ENCODE results near the gene NTNG1. TPM values are rescaled to one million over a fixed set of nuclear protein-coding genes. Genes with fewer than 3 reads are reported as not detected.

The NTNG1 gene
- total and polyA plus RNA-seq, 9 donors = 10.9 to 21.3 (median 13.8) TPM

DNA sequence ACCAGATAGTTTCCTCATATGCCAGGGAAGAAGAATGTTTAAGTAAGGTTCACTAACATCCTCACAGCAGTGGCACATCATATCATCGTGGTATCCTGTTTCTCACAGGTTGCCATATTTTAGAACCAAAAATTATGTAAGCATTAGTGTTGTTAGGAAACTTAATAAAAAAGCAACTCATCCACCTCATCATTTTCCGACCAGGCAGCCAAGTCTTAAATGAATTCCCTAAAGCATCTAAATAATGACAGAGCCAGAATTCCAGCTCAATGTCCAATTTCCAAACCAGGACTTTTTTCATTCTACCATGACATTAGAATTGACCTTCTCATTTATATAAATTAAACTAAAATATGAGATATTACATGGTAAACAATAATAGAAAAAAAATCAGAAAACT is 272.7 kb downstream of the NTNG1 start:
- no CpG with 5 or more reads among the region's 2 CpGs for WGBS (ENCODE audit: insufficient coverage)
- peak; percentile 86 for DNase-seq
- H3K36me3 ChIP-seq (ENCODE audit: control insufficient read depth, insufficient read depth, low read length) = no peaks in the 10 kb centered on the region
- H3K27ac ChIP-seq (ENCODE audit: low read length) = peak overlapping the region; percentile 42
- no peaks in the 10 kb centered on the region for H3K4me1 ChIP-seq (ENCODE audit: control insufficient read depth, insufficient read depth, low read length)
- H3K4me3 ChIP-seq (ENCODE audit: low read length) = no peak overlapping the region
- no peaks in the 10 kb centered on the region for H3K9me3 ChIP-seq (replicated peaks; ENCODE audit: control insufficient read depth, low read depth, low read length)
- no peaks in the 10 kb centered on the region for H3K27me3 ChIP-seq (ENCODE audit: control insufficient read depth, insufficient read depth, low read length)

DNA sequence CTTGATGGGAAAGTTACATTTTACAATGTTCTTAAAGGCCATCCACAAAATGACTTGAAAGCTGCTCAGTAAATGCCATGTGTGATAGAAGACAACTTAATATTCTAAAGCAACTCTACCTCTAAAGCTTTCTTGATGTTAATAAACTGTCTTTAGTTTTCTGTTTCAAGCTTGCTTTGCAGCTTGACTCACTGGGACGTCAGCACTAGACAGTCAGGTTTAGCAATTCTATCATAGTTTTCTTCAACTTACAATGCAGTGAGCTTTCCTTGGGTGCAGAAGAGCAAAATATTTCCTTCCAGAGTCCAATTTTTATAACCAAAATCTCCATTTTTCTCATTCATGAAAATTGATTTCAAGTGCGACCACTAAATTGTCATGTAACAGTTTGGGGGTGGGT is 273.1 kb downstream of the NTNG1 start:
- no peak overlapping the region for H3K27ac ChIP-seq (ENCODE audit: low read length)
- no peaks in the 10 kb centered on the region for H3K27me3 ChIP-seq (ENCODE audit: control insufficient read depth, insufficient read depth, low read length)
- H3K36me3 ChIP-seq (ENCODE audit: control insufficient read depth, insufficient read depth, low read length) = no peaks in the 10 kb centered on the region
- peak; percentile 34 for DNase-seq
- H3K4me3 ChIP-seq (ENCODE audit: low read length) = no peak overlapping the region
- 50% methylated on average over 1 of the region's 2 CpGs for WGBS (ENCODE audit: insufficient coverage)
- no peaks in the 10 kb centered on the region for H3K4me1 ChIP-seq (ENCODE audit: control insufficient read depth, insufficient read depth, low read length)
- no peaks in the 10 kb centered on the region for H3K9me3 ChIP-seq (replicated peaks; ENCODE audit: control insufficient read depth, low read depth, low read length)

DNA sequence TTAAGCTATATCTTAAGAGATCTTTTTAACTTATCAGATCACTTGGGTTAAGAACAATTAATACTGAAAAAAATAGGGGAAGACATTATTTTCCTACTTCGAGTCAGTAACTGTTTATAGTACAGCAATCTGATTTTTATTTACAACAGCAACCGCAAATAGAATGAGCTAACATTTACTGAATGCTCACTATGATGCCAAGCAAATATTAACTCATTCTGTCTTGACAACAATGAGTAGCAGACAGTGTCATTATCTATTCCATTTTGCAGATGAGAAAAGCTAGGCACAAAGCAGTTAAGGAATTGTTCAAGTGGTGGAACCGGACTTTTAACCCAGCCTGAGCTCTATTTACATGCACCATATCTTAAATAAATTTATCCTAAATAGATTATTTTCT is 273.7 kb downstream of the NTNG1 start:
- no peak overlapping the region for H3K27ac ChIP-seq (ENCODE audit: low read length)
- H3K4me3 ChIP-seq (ENCODE audit: low read length) = no peak overlapping the region
- H3K4me1 ChIP-seq (ENCODE audit: control insufficient read depth, insufficient read depth, low read length) = no peaks in the 10 kb centered on the region
- no peaks in the 10 kb centered on the region for H3K36me3 ChIP-seq (ENCODE audit: control insufficient read depth, insufficient read depth, low read length)
- H3K9me3 ChIP-seq (replicated peaks; ENCODE audit: control insufficient read depth, low read depth, low read length) = no peaks in the 10 kb centered on the region
- WGBS (ENCODE audit: insufficient coverage) = no CpG with 5 or more reads among the region's 3 CpGs
- peak; percentile 11 for DNase-seq
- no peaks in the 10 kb centered on the region for H3K27me3 ChIP-seq (ENCODE audit: control insufficient read depth, insufficient read depth, low read length)

DNA sequence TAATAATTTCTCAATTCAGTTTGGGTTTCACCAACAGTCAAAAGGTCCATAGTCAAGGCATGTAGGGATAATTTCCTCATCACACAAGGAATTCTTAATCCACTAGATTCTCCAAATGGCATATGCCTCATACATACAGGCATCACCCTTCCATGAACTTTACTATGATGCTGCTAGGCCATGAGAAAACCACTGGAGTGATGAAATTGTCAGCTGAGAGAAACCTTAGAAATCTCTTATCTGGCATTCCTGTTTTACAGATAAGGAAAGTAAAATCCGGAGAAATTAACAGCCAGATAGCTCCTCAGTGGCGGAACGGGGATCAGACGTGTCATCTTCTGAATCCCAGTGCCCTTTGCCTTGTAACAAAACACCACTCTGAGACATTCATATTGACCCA is 274.4 kb downstream of the NTNG1 start:
- Histone ChIP-seq H3K4me3 (ENCODE audit: low read length) (no peak overlapping the region), H3K4me1 (ENCODE audit: control insufficient read depth, insufficient read depth, low read length) (no peaks in the 10 kb centered on the region), H3K27ac (ENCODE audit: low read length) (no peak overlapping the region), H3K27me3 (ENCODE audit: control insufficient read depth, insufficient read depth, low read length) (no peaks in the 10 kb centered on the region), H3K9me3 (replicated peaks; ENCODE audit: control insufficient read depth, low read depth, low read length) (no peaks in the 10 kb centered on the region), H3K36me3 (ENCODE audit: control insufficient read depth, insufficient read depth, low read length) (no peaks in the 10 kb centered on the region)
- 91% methylated on average over 4 of the region's 4 CpGs for WGBS (ENCODE audit: insufficient coverage)
- no peak for DNase-seq

DNA sequence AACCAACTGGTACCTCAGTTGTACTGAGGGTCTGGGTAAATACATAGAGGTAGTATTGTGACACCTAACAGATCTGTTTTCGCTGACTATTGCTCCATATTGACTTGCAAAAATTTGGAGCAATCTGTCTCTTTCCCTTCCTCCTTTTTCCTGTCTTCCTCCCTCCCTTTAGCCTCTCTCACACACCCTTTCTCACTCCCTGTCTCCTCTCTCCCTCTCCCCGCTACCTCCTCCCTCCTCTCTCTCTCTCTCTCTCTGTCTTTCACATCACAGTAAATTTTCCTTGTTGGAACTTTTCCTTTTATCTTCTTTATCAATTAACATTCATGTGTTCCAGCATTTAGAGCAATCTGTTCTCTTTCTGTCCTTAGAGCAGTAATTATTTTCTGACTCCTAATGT is 278.2 kb downstream of the NTNG1 start:
- H3K9me3 ChIP-seq (replicated peaks; ENCODE audit: control insufficient read depth, low read depth, low read length) = no peaks in the 10 kb centered on the region
- no peaks in the 10 kb centered on the region for H3K36me3 ChIP-seq (ENCODE audit: control insufficient read depth, insufficient read depth, low read length)
- WGBS (ENCODE audit: insufficient coverage) = 87% methylated on average over 2 of the region's 2 CpGs
- no peak for DNase-seq
- no peaks in the 10 kb centered on the region for H3K27me3 ChIP-seq (ENCODE audit: control insufficient read depth, insufficient read depth, low read length)
- no peaks in the 10 kb centered on the region for H3K4me1 ChIP-seq (ENCODE audit: control insufficient read depth, insufficient read depth, low read length)
- no peak overlapping the region for H3K27ac ChIP-seq (ENCODE audit: low read length)
- H3K4me3 ChIP-seq (ENCODE audit: low read length) = no peak overlapping the region

DNA sequence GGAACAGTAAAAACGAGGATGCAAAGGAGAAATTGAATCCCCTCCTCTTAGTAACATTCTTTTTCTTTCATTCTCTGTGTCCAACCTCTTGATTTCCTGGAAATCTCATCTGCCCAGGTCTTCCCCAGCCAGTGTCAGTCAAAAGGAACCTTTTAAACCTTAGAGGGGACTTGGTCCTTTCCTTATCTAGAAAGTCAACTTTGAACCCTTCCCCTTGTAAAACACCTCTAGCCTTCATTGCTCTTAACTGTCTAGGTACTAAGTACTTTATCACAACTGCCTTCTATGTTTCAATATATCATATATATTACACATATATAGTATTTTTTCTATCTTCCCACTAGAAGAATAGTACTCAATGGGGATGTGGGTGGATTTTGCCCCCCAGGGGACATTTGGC is 282.1 kb downstream of the NTNG1 start:
- Histone ChIP-seq H3K9me3 (replicated peaks; ENCODE audit: control insufficient read depth, low read depth, low read length) (no peaks in the 10 kb centered on the region), H3K27ac (ENCODE audit: low read length) (no peak overlapping the region), H3K4me3 (ENCODE audit: low read length) (no peak overlapping the region), H3K27me3 (ENCODE audit: control insufficient read depth, insufficient read depth, low read length) (no peaks in the 10 kb centered on the region), H3K4me1 (ENCODE audit: control insufficient read depth, insufficient read depth, low read length) (no peaks in the 10 kb centered on the region), H3K36me3 (ENCODE audit: control insufficient read depth, insufficient read depth, low read length) (no peaks in the 10 kb centered on the region)
- 86% methylated on average over 1 of the region's 1 CpG for WGBS (ENCODE audit: insufficient coverage)
- no peak for DNase-seq

DNA sequence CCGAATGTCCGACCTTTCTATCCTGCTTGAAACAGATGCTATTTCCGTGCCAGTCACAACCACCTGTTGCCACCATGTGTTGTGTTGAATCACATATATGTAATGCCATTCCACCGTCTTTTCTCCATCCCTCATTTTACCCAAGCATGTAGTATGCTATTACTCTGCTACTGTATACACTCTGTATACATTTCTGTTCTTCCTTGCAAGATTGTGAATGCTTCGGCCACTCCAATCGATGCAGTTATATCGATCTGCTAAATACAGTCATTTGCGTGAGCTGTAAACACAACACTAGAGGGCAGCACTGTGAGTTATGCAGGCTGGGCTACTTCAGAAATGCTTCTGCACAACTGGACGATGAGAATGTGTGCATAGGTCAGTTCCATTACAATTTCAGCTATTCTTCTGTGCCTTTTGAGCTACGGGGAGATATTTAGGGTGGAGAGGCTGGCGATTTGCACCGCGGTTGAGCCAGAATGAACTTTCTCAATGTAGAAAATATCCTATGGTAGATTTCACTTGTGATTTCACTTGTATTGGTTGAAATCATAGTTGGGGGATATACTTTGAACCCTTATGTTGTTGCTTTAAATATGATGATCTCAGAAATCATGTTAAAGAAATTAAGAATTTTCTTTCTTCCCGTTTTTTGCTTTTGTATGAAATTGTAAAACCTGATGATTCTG is 289.8 kb downstream of the NTNG1 start:
- DNase-seq = peak; percentile 41
- Histone ChIP-seq H3K4me1 (ENCODE audit: control insufficient read depth, insufficient read depth, low read length) (no peaks in the 10 kb centered on the region), H3K27ac (ENCODE audit: low read length) (no peak overlapping the region), H3K27me3 (ENCODE audit: control insufficient read depth, insufficient read depth, low read length) (no peaks in the 10 kb centered on the region), H3K4me3 (ENCODE audit: low read length) (no peak overlapping the region), H3K36me3 (ENCODE audit: control insufficient read depth, insufficient read depth, low read length) (no peaks in the 10 kb centered on the region), H3K9me3 (replicated peaks; ENCODE audit: control insufficient read depth, low read depth, low read length) (no peaks in the 10 kb centered on the region)
- WGBS (ENCODE audit: insufficient coverage) = 76% methylated on average over 6 of the region's 14 CpGs

DNA sequence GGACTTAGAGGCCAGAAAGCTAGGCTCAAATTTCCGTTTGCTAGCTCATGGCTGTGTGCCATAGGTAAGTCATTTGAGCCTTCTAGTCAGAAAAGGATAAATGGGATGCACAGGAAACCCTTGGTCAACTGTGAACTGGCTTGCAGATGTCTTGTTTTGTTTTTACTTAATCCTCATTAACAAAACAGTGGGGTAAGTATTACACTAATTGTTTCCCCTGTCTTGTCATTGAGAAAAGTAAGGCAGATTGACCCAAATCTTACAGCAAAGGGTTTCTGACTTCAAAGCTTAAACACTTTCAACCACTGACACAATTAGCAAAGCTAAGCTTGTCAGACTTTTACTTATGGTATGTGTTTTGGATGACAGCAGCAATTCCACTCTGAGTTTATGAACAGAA is 291.3 kb downstream of the NTNG1 start:
- Histone ChIP-seq H3K9me3 (replicated peaks; ENCODE audit: control insufficient read depth, low read depth, low read length) (no peaks in the 10 kb centered on the region), H3K4me3 (ENCODE audit: low read length) (no peak overlapping the region), H3K36me3 (ENCODE audit: control insufficient read depth, insufficient read depth, low read length) (no peaks in the 10 kb centered on the region), H3K27me3 (ENCODE audit: control insufficient read depth, insufficient read depth, low read length) (no peaks in the 10 kb centered on the region), H3K4me1 (ENCODE audit: control insufficient read depth, insufficient read depth, low read length) (no peaks in the 10 kb centered on the region), H3K27ac (ENCODE audit: low read length) (no peak overlapping the region)
- peak; percentile 24 for DNase-seq
- WGBS (ENCODE audit: insufficient coverage) = no CpG with 5 or more reads among the region's 1 CpG

DNA sequence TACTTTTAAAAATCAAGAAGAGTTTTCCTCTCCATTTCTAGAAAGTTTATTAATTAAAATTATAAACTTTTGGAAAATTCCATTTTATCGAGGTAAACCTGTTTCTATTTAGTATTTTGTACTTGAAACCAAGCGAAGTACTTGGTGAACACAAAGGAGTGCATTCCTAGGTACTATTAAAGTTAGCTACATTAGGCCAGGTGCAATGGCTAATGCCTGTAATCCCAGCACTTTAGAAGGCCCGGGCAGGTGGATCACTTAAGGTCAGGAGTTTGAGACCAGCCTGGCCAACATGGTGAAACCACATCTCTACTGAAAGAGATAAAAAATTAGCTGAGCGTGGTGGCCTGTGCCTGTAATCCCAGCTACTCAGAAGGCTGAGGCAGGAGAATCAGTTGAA is 292.2 kb downstream of the NTNG1 start:
- H3K4me1 ChIP-seq (ENCODE audit: control insufficient read depth, insufficient read depth, low read length) = no peaks in the 10 kb centered on the region
- no peak overlapping the region for H3K4me3 ChIP-seq (ENCODE audit: low read length)
- no peak overlapping the region for H3K27ac ChIP-seq (ENCODE audit: low read length)
- H3K27me3 ChIP-seq (ENCODE audit: control insufficient read depth, insufficient read depth, low read length) = no peaks in the 10 kb centered on the region
- DNase-seq = no peak
- H3K36me3 ChIP-seq (ENCODE audit: control insufficient read depth, insufficient read depth, low read length) = no peaks in the 10 kb centered on the region
- H3K9me3 ChIP-seq (replicated peaks; ENCODE audit: control insufficient read depth, low read depth, low read length) = no peaks in the 10 kb centered on the region
- no CpG with 5 or more reads among the region's 4 CpGs for WGBS (ENCODE audit: insufficient coverage)

DNA sequence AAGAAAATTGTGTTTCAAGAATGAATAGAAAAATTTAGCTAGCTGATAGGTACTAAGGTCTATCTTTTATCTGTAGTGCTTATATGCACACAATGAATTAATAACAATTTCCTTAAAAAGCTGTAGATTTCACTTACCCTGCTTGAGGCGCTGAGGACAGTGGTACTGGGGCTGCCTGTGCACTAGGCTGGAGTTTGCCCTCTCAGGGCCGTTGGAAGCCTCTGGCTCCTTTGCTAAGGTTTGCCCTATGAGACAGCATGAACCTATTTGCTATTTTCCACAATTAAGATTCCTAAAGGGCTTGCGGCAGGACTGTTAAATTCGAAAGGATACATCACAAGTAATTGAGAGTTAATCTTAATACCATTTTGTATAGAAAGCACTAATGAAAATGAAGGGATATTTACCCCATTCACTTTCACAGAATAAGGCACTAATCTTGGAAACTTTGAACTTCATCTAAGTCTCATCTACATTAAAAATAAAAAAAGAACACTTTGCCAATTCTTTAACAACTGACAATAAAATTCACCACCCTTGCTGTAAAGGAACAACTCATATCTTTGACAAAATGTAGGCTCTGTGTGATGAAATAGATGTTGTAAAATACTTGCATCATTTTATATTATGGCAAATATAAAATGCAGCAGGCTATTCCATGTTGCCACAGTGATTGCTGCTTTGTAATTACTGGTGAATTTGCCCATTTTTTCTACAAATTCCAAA is 293.0 kb downstream of the NTNG1 start:
- H3K4me1 ChIP-seq (ENCODE audit: control insufficient read depth, insufficient read depth, low read length) = no peaks in the 10 kb centered on the region
- no peak for DNase-seq
- H3K4me3 ChIP-seq (ENCODE audit: low read length) = no peak overlapping the region
- WGBS (ENCODE audit: insufficient coverage) = no CpG with 5 or more reads among the region's 4 CpGs
- no peaks in the 10 kb centered on the region for H3K9me3 ChIP-seq (replicated peaks; ENCODE audit: control insufficient read depth, low read depth, low read length)
- no peak overlapping the region for H3K27ac ChIP-seq (ENCODE audit: low read length)
- no peaks in the 10 kb centered on the region for H3K36me3 ChIP-seq (ENCODE audit: control insufficient read depth, insufficient read depth, low read length)
- no peaks in the 10 kb centered on the region for H3K27me3 ChIP-seq (ENCODE audit: control insufficient read depth, insufficient read depth, low read length)
